ENCODE data around the gene ARFRP1. TPM values are rescaled to one million over a fixed set of nuclear protein-coding genes. Genes with fewer than 3 reads are reported as not detected.
A peak's percentile ranks its signal among the peaks of the same experiment; 100 is the strongest.

Gene ARFRP1
- total and polyA plus RNA-seq, 2 of the 4 experiments (the other 2 are of a cell fraction), result 25.3 to 36.6 TPM

DNA sequence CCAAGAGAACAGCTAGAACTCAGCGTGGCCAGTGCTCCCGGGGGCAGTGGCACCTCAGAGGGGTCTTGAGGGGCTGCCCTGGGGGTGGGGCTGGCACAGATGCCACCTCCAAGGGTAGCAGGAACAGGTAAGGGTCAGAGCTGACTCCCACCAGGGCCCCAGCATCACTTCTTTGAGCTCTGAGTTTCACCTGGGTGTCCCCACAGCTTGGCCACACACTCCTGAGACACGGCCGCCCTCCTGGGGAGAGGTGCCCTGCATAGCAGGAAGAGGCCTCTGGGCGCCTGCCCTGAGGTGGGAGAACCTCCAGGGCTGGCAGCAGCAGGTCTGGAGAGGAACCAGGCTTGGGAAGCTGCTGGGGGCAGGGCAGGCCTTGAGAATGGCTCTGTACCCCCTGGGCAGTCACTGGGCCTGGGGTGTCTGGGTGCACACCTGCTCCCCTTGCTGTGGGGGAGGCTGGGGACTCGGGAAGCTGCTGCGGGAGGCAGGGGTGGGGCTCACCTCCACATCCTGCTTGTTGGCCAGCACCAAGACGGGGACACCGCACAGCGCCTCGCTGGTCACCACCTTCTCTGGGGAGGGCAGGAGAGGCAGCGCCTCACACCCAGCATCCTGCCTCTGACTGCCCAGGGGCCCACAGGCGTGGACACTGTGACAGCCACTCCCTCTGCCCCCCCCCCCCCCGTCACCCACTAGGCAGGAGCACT lies 6.3 kb downstream of the ARFRP1 start:
- BruUV-seq (replicated peaks), result no TSS peak

More for the DNA sequence above, 6.3 kb downstream of the ARFRP1 start:
- ATAC-seq (ENCODE audit: low read depth), result no peak
- H4K91ac ChIP-seq (ENCODE audit: insufficient read depth, low read depth, low read length), result no peak overlapping the region
- H4K8ac ChIP-seq (ENCODE audit: low read depth in 2 of 2, low read length in 2 of 2), result no peak overlapping the region
- peaks cover 25% of the 10 kb centered on the region for H3K4me1 ChIP-seq (ENCODE audit: control insufficient read depth, insufficient read depth, low read length)
- H3K4me3 ChIP-seq (ENCODE audit: insufficient read depth, low read depth, low read length), result no peak overlapping the region
- DNase-seq, result no peak
- H3K4ac ChIP-seq (ENCODE audit: low read depth, low read length), result no peak overlapping the region; the same call in 1 of the 2 replicates
- H4K5ac ChIP-seq (ENCODE audit: low read depth, low read length), result no peak overlapping the region
- peak overlapping the region; percentile 84 for H2AK9ac ChIP-seq (replicated peaks; ENCODE audit: low read depth, low read length, poor library complexity)
- no peaks in the 10 kb centered on the region for H4K20me1 ChIP-seq (ENCODE audit: insufficient read depth, low read length)
- no CpG with 5 or more reads among the region's 14 CpGs for WGBS, 2 experiments (ENCODE audit: extremely low coverage in 2 of 2, insufficient read length in 1 of 2)
- intact Hi-C loops (cut with micrococcal nuclease) (no loop called here), in situ Hi-C loops (cut with MboI; ENCODE audit: low sequenced_read_pairs) (loop anchor here (10.0 kb wide), 1 partner anchor 163 kb away; the partner anchor contains the start of genes ABHD16B and TPD52L2), dilution Hi-C loops (cut with HindIII; ENCODE audit: low sequenced_read_pairs, unreplicated experiment) (no loop called here)
- no peaks in the 10 kb centered on the region for H3K27me3 ChIP-seq (ENCODE audit: control insufficient read depth, insufficient read depth, low read length)
- peaks cover 30% of the 10 kb centered on the region for H3K36me3 ChIP-seq (ENCODE audit: control insufficient read depth, insufficient read depth, low read length)
- ChIA-PET POLR2A (ENCODE audit: unreplicated experiment) (no interaction called here), CTCF (no interaction called here)
- no peaks in the 10 kb centered on the region for H3K9me1 ChIP-seq (ENCODE audit: insufficient read depth, low read length)
- no peak overlapping the region for H3K27ac ChIP-seq (ENCODE audit: insufficient read depth, low read length)
- H2BK5ac ChIP-seq (ENCODE audit: low read depth, low read length, poor library complexity, severe bottlenecking), result peak overlapping the region; percentile 28
- no peak overlapping the region for H3K9ac ChIP-seq (ENCODE audit: low read depth, low read length)
- no peak overlapping the region for H2BK20ac ChIP-seq (ENCODE audit: low read depth, low read length)
- no peak overlapping the region for H2AK5ac ChIP-seq (ENCODE audit: low read depth, low read length)
- no peak overlapping the region for H3K4me2 ChIP-seq (ENCODE audit: low read depth, low read length)
- peaks cover 24 to 76% of the 10 kb centered on the region in 2 experiments for H3K79me1 ChIP-seq (ENCODE audit: low read depth in 1 of 2, low read length in 2 of 2)
- no peak overlapping the region for H2AFZ ChIP-seq (replicated peaks; ENCODE audit: low read length, poor library complexity)
- H3K9me3 ChIP-seq (ENCODE audit: control insufficient read depth, insufficient read depth, low read length), result no peaks in the 10 kb centered on the region
- no peak overlapping the region for H3K56ac ChIP-seq (ENCODE audit: extremely low read depth, insufficient read depth, low read length)
- no peak for TF ChIP-seq MXI1 (IDR thresholded peaks at IDR 0.05; ENCODE audit: borderline replicate concordance, low read depth, low read length)
- TF ChIP-seq CTCF (conservative IDR thresholded peaks at IDR 0.05; ENCODE audit: low read depth, low read length), result no peak
- TF ChIP-seq, protein P1, sequence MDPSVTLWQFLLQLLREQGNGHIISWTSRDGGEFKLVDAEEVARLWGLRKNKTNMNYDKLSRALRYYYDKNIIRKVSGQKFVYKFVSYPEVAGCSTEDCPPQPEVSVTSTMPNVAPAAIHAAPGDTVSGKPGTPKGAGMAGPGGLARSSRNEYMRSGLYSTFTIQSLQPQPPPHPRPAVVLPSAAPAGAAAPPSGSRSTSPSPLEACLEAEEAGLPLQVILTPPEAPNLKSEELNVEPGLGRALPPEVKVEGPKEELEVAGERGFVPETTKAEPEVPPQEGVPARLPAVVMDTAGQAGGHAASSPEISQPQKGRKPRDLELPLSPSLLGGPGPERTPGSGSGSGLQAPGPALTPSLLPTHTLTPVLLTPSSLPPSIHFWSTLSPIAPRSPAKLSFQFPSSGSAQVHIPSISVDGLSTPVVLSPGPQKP (IDR thresholded peaks at IDR 0.05; ENCODE audit: borderline replicate concordance, low read depth, low read length), result no peak
- TF ChIP-seq FOS (IDR thresholded peaks at IDR 0.05; ENCODE audit: low read depth, low read length), result no peak
- TF ChIP-seq, protein P2, sequence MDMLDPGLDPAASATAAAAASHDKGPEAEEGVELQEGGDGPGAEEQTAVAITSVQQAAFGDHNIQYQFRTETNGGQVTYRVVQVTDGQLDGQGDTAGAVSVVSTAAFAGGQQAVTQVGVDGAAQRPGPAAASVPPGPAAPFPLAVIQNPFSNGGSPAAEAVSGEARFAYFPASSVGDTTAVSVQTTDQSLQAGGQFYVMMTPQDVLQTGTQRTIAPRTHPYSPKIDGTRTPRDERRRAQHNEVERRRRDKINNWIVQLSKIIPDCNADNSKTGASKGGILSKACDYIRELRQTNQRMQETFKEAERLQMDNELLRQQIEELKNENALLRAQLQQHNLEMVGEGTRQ (IDR thresholded peaks at IDR 0.05; ENCODE audit: low read depth, low read length), result no peak
- no peak for TF ChIP-seq BHLHE40 (IDR thresholded peaks at IDR 0.05; ENCODE audit: low read depth, low read length)
- TF ChIP-seq NFE2L2 (IDR thresholded peaks at IDR 0.05; ENCODE audit: low read depth, low read length), result no peak
- no peak for TF ChIP-seq RFX5 (IDR thresholded peaks at IDR 0.05; ENCODE audit: low read depth, low read length)
- TF ChIP-seq CHD1 (IDR thresholded peaks at IDR 0.05; ENCODE audit: low read depth, low read length), result no peak
- TF ChIP-seq RCOR1 (IDR thresholded peaks at IDR 0.05; ENCODE audit: insufficient replicate concordance, low read length), result no peak
- no peak for TF ChIP-seq MAFK (IDR thresholded peaks at IDR 0.05; ENCODE audit: low read depth, low read length)
- no peak for TF ChIP-seq RAD21 (IDR thresholded peaks at IDR 0.05; ENCODE audit: low read length)
- no peak for TF ChIP-seq CEBPB (IDR thresholded peaks at IDR 0.05; ENCODE audit: low read depth, low read length)
- TF ChIP-seq MAZ (IDR thresholded peaks at IDR 0.05; ENCODE audit: borderline replicate concordance, low read depth, low read length), result no peak
- TF ChIP-seq POLR2A (IDR thresholded peaks at IDR 0.05; ENCODE audit: low read depth, low read length), result no peak
- no peak for TF ChIP-seq SMC3 (IDR thresholded peaks at IDR 0.05; ENCODE audit: low read depth, low read length)
- no peak overlapping the region for H3K23ac ChIP-seq (ENCODE audit: low read depth, low read length)
- H2BK15ac ChIP-seq (ENCODE audit: low read depth, low read length), result no peak overlapping the region
- H3K18ac ChIP-seq (ENCODE audit: low read depth, low read length), result no peak overlapping the region
- H3K14ac ChIP-seq (replicated peaks; ENCODE audit: low read depth, low read length), result no peak overlapping the region
- H2BK120ac ChIP-seq (ENCODE audit: low read depth, low read length), result no peak overlapping the region
